Amniotic epithelial cell (primary cell): ENCODE data around the gene UBE4A.

ENCODE experiments used
- DNase-seq: peaks from one replicate; pipeline ENCODE4 v3.0.0-alpha.2; 2010; ENCODE audit warnings: low read depth

UBE4A gene

DNA sequence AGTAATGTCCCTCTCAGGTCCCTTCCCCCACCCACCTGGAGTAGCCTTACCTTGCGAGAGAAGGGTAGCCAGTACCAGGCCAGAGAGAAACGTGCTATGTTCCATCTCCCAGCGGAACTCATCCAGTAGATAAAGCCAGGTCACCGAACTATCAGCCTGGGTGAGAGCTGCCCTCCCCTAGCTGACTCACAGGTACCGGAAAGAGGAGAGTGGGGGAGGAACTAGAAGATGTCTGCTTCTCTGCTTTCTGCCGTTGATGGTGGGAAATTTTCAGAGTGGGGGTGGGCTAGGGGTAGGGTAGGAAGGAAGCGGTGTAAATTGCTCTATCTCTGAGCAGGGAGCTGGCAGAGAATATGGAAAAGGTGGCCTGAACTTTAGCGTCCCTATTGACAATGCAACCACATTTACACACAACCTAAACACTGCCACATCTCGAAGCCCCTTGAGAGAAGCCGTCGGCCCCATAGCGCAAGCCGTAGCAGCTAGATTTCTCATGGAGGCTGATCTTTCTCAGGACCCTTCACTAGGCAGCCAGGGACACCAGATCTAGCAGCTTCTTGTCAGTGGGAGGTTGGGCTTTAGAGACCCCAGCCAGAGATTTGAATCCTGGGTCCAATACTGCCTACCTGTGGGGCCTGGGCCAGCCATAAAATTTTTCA, 16.8 kb upstream of the UBE4A start, which contains the start of gene CD3D:
Gene CD3D, minus strand, starts transcription at position 203 of the 659 bp plus-strand sequence. Its CDS starts 98 bp downstream, at position 105.
- no peak for DNase-seq

DNA sequence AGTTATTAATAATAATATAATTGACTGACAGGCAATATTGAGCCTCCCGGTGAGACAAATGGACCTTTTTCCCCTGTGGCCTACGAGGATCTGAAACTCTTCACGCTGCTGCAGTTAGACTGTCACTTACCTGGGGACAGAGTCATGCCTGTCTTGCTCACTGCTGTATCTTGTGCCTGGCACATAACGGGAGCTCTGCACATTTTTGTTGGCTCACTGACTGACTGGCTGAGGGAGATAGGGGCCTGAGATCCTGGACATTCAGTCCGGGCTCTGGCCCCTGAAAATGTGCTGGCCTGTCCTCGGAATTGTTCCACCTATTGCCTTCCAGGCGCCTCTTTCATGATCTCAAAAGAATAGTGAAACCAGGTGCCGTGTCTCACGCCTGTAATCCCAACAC, 16.2 kb upstream of the UBE4A start:
- no peak for DNase-seq

- no peak for DNase-seq
These were observed 15.4 kb upstream of the UBE4A start, which contains the start of gene CD3G for GRCh38 chr11:118343981-118344515. TSS of gene CD3G (plus strand) at chr11:118344344. CDS start at chr11:118344424, 80 bp downstream.

GRCh38 chr11:118349475-118349874, 9.9 kb upstream of the UBE4A start:
- DNase-seq, result no peak

GRCh38 chr11:118353084-118353710, 6.2 kb upstream of the UBE4A start:
- DNase-seq, result peak; percentile 7

GRCh38 chr11:118358071-118358470, 1.3 kb upstream of the UBE4A start:
- no peak for DNase-seq

- no peak for DNase-seq
These were observed 5.7 kb downstream of the UBE4A start for GRCh38 chr11:118364956-118365615.

DNA sequence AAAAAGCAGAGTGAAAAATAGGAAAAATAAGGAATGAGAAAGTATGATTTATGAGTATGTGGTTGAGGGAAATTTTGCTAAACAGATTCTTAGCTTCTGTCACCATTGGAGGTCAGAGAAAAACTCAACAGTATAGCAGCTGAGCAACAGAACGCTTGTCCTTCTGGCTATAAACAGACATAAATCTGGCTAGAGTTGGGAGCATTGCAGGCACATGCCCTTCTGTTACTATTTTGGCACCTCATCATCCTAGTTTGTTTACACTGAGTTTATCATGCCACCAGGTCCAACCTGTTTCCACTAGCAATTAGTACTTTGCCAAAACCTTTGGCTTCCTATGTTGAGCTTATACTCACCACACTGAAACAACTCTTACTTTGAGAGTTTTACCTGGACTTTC, 6.9 kb downstream of the UBE4A start:
- DNase-seq, result no peak

DNA sequence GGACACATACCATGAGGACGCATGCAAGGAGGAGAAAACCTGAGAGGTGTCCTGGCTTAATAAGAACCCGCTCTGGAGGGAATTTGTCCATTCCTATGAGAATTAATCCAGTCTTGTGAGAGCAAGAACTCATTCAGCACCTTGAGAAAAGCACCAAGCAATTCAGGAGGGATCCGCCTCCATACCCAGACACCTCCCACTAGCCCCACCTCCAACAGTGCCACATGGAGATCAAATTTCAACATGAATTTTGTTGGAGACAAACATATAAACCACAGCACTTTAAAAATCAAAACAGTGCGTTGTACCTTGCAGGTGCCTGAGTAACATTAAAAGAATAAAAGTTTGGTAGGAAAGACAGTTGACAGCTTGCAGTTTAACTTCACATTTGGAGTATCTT, 11.4 kb downstream of the UBE4A start:
- DNase-seq, result no peak

- DNase-seq, result no peak
These were observed 13.9 kb downstream of the UBE4A start for GRCh38 chr11:118373263-118373662.

DNA sequence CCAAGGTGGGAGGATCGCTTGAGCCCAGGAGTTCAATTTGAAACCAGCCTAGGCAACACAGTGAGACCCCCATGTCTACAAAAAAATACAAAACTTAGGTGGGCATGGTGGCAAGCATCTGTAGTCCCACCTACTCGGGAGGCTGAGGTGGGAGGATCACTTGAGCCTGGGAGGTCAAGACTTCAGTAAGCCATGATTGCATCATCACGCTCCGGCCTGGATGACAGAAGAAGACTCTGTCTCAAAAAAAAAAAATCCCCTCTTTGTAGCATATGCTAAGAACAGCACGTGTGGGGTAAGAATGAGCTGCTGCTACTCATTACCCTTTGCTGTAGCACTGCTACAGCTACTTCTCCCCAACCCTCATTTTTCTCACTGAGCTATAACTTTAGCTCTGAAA, 14.5 kb downstream of the UBE4A start:
- no peak for DNase-seq

- DNase-seq, result peak; percentile 7
These were observed 15.3 kb downstream of the UBE4A start for GRCh38 chr11:118374729-118375128.

GRCh38 chr11:118375978-118376377, 16.6 kb downstream of the UBE4A start:
- no peak for DNase-seq

DNA sequence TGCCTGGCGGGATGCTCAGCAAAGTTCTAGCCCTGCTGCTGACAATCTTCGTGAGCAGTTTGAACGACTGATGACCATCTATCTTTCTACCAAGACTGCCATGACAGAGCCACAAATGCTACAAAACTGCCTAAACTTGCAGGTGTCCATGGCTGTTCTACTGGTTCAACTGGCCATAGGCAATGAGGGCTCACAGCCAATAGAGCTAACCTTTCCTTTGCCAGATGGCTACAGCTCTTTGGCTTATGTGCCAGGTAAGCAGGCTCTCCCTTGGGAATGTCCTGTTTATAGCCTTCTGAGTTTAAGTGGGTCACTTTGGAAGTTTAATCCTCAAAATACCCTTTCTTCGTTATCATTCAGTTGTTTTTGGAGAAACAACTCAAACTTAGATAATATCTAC, 20.1 kb downstream of the UBE4A start:
- DNase-seq, result no peak

DNA sequence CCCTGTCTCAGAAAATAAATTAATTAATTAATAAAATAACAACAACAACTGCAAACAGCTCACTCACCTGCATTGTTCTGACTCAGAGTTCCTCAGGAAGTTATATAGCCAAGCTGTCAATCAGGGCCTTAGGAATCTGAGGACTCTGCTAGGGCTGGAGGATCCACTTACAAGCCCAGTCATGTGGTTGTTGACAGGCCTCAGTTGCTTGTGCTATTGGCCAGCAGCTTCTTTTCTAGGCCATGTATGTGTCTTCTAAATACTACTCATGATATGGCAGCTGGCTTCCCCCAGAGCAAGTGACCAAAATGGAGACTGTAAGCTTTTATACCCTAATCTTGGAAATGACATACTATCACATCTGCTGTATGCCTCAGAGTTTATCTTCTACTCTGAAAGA, 21.2 kb downstream of the UBE4A start:
- peak; percentile 14 for DNase-seq

- DNase-seq, result no peak
These were observed 23.6 kb downstream of the UBE4A start for GRCh38 chr11:118382954-118383353.

GRCh38 chr11:118383657-118384056, 24.3 kb downstream of the UBE4A start:
- no peak for DNase-seq

GRCh38 chr11:118396097-118396501, 36.7 kb downstream of the UBE4A start:
- no peak for DNase-seq

- no peak for DNase-seq
These were observed 38.0 kb downstream of the UBE4A start for GRCh38 chr11:118397448-118397847.

- DNase-seq, result peak; percentile 52
These were observed 39.6 kb downstream of the UBE4A start for GRCh38 chr11:118398791-118399559.

GRCh38 chr11:118401151-118401879, 41.9 kb downstream of the UBE4A start, which contains the start of gene ATP5MG:
TSS of gene ATP5MG (plus strand) at chr11:118401606. CDS start at chr11:118401666, 60 bp downstream.
- DNase-seq, result peak; percentile 81
